G401.6 (cell line): ENCODE data around the gene MISP3.

Experiments
- FAIRE-seq: peaks from 2 replicates; lab custom pipeline; 2012; peaks lifted over from hg19 to GRCh38; lab: Jason Lieb, UNC

MISP3 gene

DNA sequence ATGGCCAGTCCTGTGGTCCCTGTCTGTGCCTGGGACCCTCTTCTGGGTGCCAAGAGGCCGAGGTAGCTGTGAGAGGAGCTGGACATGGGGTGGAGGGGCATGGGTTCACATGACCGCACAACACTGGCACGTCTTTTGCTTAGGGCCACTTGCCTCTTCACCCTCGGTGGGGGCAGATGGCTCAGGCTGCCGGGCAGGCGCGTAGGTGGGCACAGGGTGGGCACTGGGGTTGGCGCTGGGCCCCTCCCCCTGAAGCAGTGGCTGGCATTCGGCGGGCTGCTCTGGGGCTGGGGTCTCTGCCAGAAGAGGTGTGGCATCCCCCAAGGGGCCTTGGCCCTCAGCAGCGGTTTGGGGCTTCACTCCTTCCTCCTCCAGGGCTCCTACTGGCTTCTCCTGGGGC is 19.1 kb upstream of the MISP3 start:
- FAIRE-seq = no peak

GRCh38 chr19:14054099-14054498 is 18.5 kb upstream of the MISP3 start:
- FAIRE-seq = no peak

DNA sequence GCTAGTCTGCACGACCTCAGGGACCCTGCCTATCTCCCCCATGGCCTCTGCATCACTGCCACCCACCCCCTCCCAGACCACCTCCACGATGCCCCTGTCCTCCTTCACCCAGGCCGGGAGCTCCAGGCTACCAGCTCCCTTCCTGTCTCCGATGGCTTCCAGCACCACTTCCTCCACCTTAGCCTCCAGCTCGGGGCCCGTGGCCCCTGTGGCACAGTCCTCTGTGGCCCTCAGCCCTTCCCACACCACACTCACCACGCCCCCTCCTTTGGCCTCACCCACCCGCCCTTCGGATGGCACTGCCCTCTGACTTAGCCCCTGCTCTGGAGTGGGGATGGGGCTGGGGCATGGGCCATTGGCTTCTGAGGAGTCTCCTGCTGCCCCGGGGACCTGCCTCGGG is 17.9 kb upstream of the MISP3 start:
- FAIRE-seq = no peak

GRCh38 chr19:14055396-14055795 is 17.2 kb upstream of the MISP3 start:
- FAIRE-seq = no peak

DNA sequence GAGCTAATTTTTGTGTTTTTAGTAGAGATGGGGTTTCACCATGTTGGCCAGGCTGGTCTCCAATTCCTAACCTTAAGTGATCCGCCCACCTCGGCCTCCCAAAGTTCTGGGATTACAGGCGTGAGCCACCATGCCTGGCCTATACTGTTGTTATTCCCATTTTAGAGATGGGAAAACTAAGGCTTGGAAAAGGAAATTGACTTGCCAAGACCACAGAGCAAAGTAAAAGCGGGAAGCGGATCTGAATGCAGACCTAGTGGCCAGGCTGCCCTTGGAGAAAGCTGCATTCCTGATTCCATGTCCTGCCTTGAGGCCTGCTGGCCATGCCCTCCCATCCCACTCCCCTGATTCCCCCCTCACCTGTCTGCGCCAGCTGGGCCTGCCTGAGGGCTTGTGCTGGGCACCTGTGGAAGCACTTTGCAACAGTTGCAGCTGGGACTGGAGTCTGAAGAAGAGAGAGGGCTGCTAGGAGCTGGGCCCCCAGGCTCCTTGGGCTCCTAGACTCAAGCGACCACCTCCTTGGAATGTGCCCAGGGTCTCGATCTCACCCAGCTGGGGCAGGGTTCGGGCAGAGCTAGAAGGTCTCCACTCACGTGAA is 16.4 kb upstream of the MISP3 start:
- FAIRE-seq = no peak

- no peak for FAIRE-seq
These were observed 15.7 kb upstream of the MISP3 start for GRCh38 chr19:14056741-14057356.

DNA sequence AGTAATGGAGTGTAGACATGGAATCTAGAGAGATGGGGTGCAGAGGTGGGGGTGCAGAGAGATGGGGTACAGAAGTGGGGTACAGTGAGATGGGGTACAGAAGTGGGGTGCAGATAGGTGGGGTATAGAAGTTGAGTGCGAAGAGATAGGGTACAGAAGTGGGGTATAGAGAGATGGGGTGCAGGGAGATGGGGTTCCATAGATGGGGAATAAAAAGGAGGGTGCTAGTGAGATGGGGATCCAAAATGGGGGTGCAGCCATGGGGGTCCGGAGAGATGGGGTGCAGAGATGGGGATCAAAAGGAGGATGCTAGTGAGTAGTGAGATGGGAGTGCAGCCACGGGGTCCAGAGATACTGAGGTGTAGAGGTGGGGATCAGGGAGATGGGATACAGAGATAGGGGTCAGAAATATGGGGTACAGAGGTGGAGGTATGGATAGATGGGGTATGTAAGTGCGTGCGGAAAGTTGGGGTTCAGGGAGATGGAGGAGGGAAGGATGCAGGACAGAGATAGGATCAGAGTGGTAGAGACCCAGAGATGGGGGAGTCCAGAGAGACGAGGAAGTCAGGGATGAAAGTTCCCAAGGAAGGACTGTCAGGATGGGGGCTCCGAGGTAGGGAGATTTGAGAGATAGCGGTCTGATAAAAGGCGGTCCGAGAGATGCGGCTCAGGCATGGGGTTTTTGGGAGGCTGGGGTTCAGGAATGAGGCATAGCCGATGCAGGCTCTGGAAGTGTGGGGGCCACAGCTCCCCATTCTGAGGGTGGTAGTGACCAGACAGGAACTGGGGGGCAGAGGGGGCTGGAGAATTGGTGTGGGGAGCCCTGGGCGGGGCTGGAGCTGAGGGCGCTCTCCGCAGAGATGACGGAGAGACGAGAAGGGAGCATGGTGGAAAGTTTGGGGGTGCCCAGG is 14.1 kb upstream of the MISP3 start:
- no peak for FAIRE-seq

GRCh38 chr19:14059093-14059480 is 13.5 kb upstream of the MISP3 start:
- FAIRE-seq = no peak

- FAIRE-seq = no peak
These were observed 12.9 kb upstream of the MISP3 start for GRCh38 chr19:14059652-14060155.

- FAIRE-seq = no peak
These were observed 11.4 kb upstream of the MISP3 start for GRCh38 chr19:14061081-14061749.

DNA sequence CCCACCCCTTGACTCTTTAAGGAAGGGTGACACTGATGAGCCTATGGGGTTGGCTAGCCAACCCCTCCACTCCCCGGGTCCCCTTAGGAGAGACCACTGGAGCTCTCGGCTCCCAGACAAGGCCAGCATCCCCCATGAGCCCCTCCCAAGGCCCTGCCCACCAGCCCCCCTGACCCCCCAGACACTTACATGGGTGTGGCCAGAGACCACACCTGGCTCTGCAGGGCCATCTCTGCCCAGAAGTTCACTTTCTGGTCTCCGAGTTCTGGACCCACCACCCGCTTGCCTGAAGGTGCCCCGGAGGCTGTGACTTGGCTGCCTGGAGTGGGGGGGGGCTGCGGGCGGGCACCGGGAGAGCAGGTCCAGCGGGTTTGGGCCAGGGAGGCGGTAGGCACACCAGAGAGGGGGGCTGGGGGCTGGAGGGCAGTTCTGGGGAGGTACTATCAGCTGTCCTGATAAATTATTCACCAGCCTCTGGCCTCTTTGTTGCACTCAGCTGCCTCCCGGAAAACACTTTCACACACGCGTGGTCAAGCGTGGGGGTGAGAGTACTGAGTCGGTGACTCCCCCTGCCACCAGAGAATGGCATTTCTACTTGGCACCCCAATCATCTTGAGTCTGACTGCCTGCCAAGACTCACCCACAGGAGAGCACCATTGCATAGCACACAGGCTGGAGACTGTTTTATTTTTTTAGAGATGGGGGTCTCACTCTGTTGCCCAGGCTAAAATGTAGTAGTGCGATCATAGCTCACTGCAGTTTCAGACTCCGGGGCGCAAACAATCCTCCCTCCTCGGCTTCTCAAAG is 10.6 kb upstream of the MISP3 start, which contains the start of gene PALM3:
TSS of gene PALM3 (minus strand) at position 326 of the 807 bp plus-strand sequence. CDS start at position 230, 96 bp downstream.
- FAIRE-seq = no peak

DNA sequence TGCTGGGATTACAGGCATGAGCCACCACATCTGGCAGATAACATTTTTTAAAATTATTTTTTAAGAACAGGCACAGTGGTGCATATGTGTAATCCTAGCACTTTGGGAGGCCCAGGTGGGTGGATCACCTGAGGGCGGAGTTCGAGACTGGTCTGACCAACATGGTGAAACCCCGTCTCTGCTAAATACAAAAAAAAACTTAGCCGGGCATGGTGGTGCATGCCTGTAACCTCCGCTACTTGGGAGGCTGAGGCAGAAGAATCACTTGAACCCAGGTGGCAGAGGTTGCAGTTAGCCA is 10.1 kb upstream of the MISP3 start:
- FAIRE-seq = no peak

GRCh38 chr19:14063105-14063504 is 9.5 kb upstream of the MISP3 start:
- FAIRE-seq = no peak

GRCh38 chr19:14066134-14066533 is 6.5 kb upstream of the MISP3 start:
- FAIRE-seq = no peak

GRCh38 chr19:14070268-14071050 is 2.1 kb upstream of the MISP3 start:
- no peak for FAIRE-seq

DNA sequence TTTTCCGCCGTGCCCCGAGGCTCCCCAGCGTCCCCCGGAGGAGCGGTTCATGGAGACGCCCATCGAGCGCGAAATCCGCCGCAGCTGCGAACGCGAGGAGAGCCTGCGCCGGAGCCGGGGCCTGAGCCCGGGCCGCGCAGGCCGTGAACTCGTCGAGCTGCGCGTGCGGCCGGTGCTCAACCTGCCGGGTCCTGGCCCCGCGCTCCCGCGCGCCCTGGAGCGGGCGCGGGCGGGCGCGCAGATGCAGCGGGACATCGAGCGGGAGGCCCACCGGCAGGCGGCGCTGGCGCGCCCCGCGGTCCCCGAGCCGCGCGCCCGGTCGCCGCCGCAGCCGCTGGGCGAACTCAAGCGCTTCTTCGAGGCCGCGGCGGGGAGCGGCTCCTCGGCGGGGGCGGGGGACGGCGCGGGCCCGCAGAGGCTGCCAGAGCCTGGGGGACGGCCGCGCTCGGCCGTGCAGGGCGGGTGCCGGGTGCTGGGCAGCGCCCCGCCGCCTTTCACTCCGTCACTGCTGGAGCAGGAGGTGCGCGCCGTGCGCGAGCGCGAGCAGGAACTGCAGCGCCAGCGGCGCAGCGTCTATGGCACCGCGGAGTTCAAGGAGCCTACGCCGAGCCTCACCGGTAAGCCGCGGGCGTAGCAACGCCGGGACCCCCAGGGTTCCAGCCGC is 807 bp downstream of the MISP3 start:
- FAIRE-seq = no peak

DNA sequence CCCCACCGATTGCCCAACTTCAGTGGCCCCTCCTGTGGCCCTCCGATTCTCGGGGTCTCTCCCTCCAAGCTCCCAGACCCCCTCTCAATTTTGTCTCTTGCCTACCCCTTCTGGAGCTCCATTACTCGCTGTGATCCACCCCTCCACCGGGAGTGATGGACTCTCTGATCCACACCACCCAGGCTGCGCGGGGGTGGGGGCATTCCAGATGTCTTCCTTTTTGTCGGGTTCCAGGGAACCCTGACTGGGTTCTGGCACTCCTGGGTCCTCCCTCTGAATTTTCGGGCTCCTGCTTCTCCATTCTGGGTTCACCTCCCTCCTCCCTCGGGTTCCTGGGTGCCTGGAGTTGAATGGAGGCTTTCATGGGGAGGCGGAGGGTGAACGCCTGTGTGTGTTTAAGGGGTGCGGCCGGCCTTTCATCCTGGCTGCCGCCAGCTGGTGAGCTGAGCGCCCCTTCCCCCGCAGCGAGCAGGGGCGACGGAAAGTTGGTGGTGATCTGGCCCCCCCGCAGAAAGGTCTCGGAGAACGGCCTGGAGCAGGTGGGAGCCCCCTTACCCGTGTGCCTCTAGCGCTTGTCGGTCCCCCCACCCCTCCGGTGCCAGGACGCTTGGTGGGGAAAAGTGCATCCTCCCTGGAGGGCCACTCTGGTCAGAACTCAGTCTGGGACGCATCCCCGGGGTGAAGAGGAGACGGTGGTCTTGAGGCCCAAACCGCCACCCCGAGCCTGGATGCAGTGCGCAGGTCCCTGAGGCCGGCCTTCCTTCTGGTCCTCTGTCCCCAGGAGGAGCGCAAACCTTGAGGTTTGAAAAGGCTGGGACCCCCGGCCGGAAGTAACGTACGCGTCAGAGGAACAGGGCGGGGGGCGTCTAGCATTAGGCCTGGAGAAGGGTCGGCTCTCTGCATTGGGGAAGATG is 1.6 kb downstream of the MISP3 start:
- FAIRE-seq = no peak

GRCh38 chr19:14078411-14078810 is 5.8 kb downstream of the MISP3 start:
- no peak for FAIRE-seq
